GM12878 (cell line): ENCODE data around the gene PRKCE. TPM values are rescaled to one million over a fixed set of nuclear protein-coding genes. Genes with fewer than 3 reads are reported as not detected.

Experiments used
- ATAC-seq: fragments of 200-7000 bp; cut with Tn5 transposase; 3 replicates; pipeline ENCODE4 v1.9.1; 2020; ENCODE audit warnings: mild to moderate bottlenecking, moderate library complexity
- BruUV-seq: library from RNA; stranded (reverse); fragments of 400-500 nt; replicated peaks from 2 replicates; lab custom pipeline; 2021; lab: Mats Ljungman, UMichigan
- CTCF ChIA-PET: fragments of 300-600 bp; sonication (Branson Sonifier 250); formaldehyde crosslinking; extraction: SDS; loops from one replicate; lab custom pipeline; 2021; ENCODE audit warnings: inconsistent platforms; lab: Yijun Ruan, JAX
- POLR2A ChIA-PET: fragments of 350-600 bp; formaldehyde crosslinking; extraction: SDS; loops from one replicate; lab custom pipeline; 2021; ENCODE audit warnings: inconsistent platforms; lab: Charles Lee
- RAD21 ChIA-PET: fragments of 300-600 bp; sonication (Branson Sonifier 250); formaldehyde crosslinking; loops from one replicate; lab custom pipeline; 2023; ENCODE audit warnings: antibody characterized with exemption; ENCODE audit not compliant: unreplicated experiment; lab: Charles Lee
- SMC1A ChIA-PET: fragments of 300-600 bp; sonication (Branson Sonifier 250); formaldehyde crosslinking; loops from one replicate; lab custom pipeline; 2023; ENCODE audit not compliant: unreplicated experiment, uncharacterized antibody; lab: Charles Lee
- DNase-seq: peaks from one replicate; pipeline ENCODE4 v3.0.0-alpha.2; 2011; ENCODE audit warnings: low read depth, low spot score
- FAIRE-seq: peaks from 3 replicates; lab custom pipeline; 2011; peaks lifted over from hg19 to GRCh38; lab: Jason Lieb, UNC
- H2AFZ ChIP-seq: 2 replicates; pipeline ENCODE4 v1.6.0; 2011; ENCODE audit warnings: low read depth, low read length, control low read depth; ENCODE audit not compliant: control insufficient read depth
- H3K27ac ChIP-seq: 2 replicates; pipeline ENCODE4 v1.5.1; 2011; ENCODE audit warnings: control low read depth; ENCODE audit not compliant: control insufficient read depth, insufficient read depth
- H3K27me3 ChIP-seq, 2 experiments: replicated peaks in 1 of 2; 2 replicates each; pipeline versions ENCODE4 v1.6.0 to v1.6.1; 2011; ENCODE audit warnings: low read length in 1 of 2; ENCODE audit not compliant: control insufficient read depth in 2 of 2, insufficient read depth in 2 of 2
- H3K36me3 ChIP-seq, 2 experiments: 2 replicates each; pipeline ENCODE4 v1.5.1; 2011; ENCODE audit warnings: low read length in 1 of 2; ENCODE audit not compliant: control insufficient read depth in 2 of 2, insufficient read depth in 2 of 2
- H3K4me1 ChIP-seq: 2 replicates; pipeline ENCODE4 v1.6.1; 2011; ENCODE audit warnings: mild to moderate bottlenecking, low read length, moderate library complexity, mixed read lengths; ENCODE audit not compliant: control insufficient read depth, insufficient read depth
- H3K4me2 ChIP-seq: 2 replicates; pipeline ENCODE4 v1.6.0; 2011; ENCODE audit warnings: control low read depth; ENCODE audit not compliant: control insufficient read depth, insufficient read depth
- H3K4me3 ChIP-seq: fragments of 200-600 bp; sonication (generic); 2 replicates; pipeline ENCODE4 v1.5.1; 2016
- H3K79me2 ChIP-seq: 2 replicates; pipeline ENCODE4 v1.6.0; 2011; ENCODE audit warnings: low read length; ENCODE audit not compliant: control insufficient read depth, insufficient read depth
- H3K9ac ChIP-seq: 2 replicates; pipeline ENCODE4 v1.8.0; 2011; ENCODE audit warnings: low read length, control low read depth, mixed read lengths; ENCODE audit not compliant: control insufficient read depth, insufficient read depth
- H3K9me3 ChIP-seq: replicated peaks from 3 replicates; pipeline ENCODE4 v1.5.1; 2011; ENCODE audit warnings: mild to moderate bottlenecking, low read length; ENCODE audit not compliant: control insufficient read depth, insufficient read depth
- H4K20me1 ChIP-seq: 2 replicates; pipeline ENCODE4 v1.6.0; 2011; ENCODE audit not compliant: control insufficient read depth, insufficient read depth
- BHLHE40 ChIP-seq, 2 experiments: fragments of 450-650 bp in 1 of 2; IDR thresholded peaks; 2 replicates each; pipeline ENCODE4 v1.6.1; 2011 to 2017; ENCODE audit warnings: low read depth in 2 of 2, borderline replicate concordance in 1 of 2, improper control_type of control experiment in 1 of 2, low read length in 1 of 2, mild to moderate bottlenecking in 1 of 2
- E2F4 ChIP-seq: IDR thresholded peaks from 2 replicates; pipeline ENCODE4 v1.6.1; 2012; ENCODE audit warnings: low read depth, low read length, improper control_type of control experiment
- EP300 ChIP-seq, 2 experiments: fragments of 150-350 bp in 1 of 2; IDR thresholded peaks; 2 replicates each; pipeline ENCODE4 v1.6.1; 2011 to 2012; ENCODE audit warnings: low read depth in 2 of 2, low read length in 2 of 2, borderline replicate concordance in 1 of 2, improper control_type of control experiment in 1 of 2, inconsistent platforms in 1 of 2; ENCODE audit not compliant: control insufficient read depth in 1 of 2
- EZH2 ChIP-seq: IDR thresholded peaks from 2 replicates; pipeline ENCODE4 v1.6.1; 2012; ENCODE audit warnings: low read depth, mild to moderate bottlenecking, control low read depth, inconsistent platforms, low read length, borderline replicate concordance; ENCODE audit not compliant: control insufficient read depth
- IRF5 ChIP-seq: fragments of 450-650 bp; IDR thresholded peaks from 2 replicates; pipeline ENCODE4 v1.6.1; 2017; ENCODE audit warnings: borderline replicate concordance
- MTA3 ChIP-seq: IDR thresholded peaks from 2 replicates; pipeline ENCODE4 v1.6.1; 2012; ENCODE audit warnings: low read length, inconsistent platforms, borderline replicate concordance
- NKRF ChIP-seq: fragments of 450-650 bp; conservative IDR thresholded peaks from 2 replicates; pipeline ENCODE4 v1.6.1; 2017; ENCODE audit warnings: mild to moderate bottlenecking, moderate library complexity
- ZZZ3 ChIP-seq: IDR thresholded peaks from 2 replicates; pipeline ENCODE4 v1.6.1; 2011; ENCODE audit warnings: low read depth; ENCODE audit not compliant: control insufficient read depth, insufficient read length
- WGBS: methylation state at CpG from one replicate; pipeline ENCODE4 v1.1.6; 2016; ENCODE audit warnings: low lambda C conversion rate; ENCODE audit not compliant: insufficient replicate concordance, insufficient coverage; ENCODE audit errors: missing lambda C conversion rate; 5-methylcytosine and 5-hydroxymethylcytosine counted together
- in situ Hi-C: fragments of 300-500 bp; cut with MboI; formaldehyde crosslinking; loops from 9 replicates; pipeline ENCODE4 v1.14.3; 2018; ENCODE audit warnings: mixed read lengths
- intact Hi-C: fragments of 100-400 bp; cut with micrococcal nuclease; formaldehyde crosslinking; loops from one replicate; pipeline ENCODE4 v1.14.2; 2022; ENCODE audit not compliant: unreplicated experiment
- polyA plus RNA-seq, 11 experiments: library from polyadenylated mRNA; depleted of rRNA in 4 of 11; unstranded in 6 of 11; stranded (reverse) in 5 of 11; fragments of >200 nt; fragmentation: Nextera tagmentation in 4 of 11; fragmentation: Illumina TruSeq in 1 of 11; extraction: Ambion mirVana in 4 of 11; extraction: Trizol in 1 of 11; gene quantifications; 1 replicate in 1 of 11; 2 replicates in 10 of 11; pipeline versions ENCODE4 v1.2.1 to v1.2.3, GENCODE V29; 2011 to 2016; ENCODE audit warnings: inconsistent platforms in 2 of 11, missing spikeins in 2 of 11, low read depth in 1 of 11
- total RNA-seq, 4 experiments: library from RNA; depleted of rRNA in 3 of 4; stranded (reverse); fragments of >200 nt in 3 of 4; fragmentation: Illumina TruSeq in 1 of 4; extraction: Trizol in 1 of 4; gene quantifications; 2 replicates each; pipeline versions ENCODE4 v1.2.1 to v1.2.3, GENCODE V29; 2013 to 2021
- TF ChIP-seq, protein P1 (sequence below): fragments of 450-650 bp; formaldehyde crosslinking; IDR thresholded peaks from 2 replicates; pipeline ENCODE4 v1.5.0; 2022; ENCODE audit warnings: mild to moderate bottlenecking, missing genetic modification characterization

Gene PRKCE
- total and polyA plus RNA-seq, 10 of the 15 experiments (the other 5 are each of a cell fraction or from before 2014, with no cell fraction given), result 2.6 to 28.2 (median 11.3) TPM

DNA sequence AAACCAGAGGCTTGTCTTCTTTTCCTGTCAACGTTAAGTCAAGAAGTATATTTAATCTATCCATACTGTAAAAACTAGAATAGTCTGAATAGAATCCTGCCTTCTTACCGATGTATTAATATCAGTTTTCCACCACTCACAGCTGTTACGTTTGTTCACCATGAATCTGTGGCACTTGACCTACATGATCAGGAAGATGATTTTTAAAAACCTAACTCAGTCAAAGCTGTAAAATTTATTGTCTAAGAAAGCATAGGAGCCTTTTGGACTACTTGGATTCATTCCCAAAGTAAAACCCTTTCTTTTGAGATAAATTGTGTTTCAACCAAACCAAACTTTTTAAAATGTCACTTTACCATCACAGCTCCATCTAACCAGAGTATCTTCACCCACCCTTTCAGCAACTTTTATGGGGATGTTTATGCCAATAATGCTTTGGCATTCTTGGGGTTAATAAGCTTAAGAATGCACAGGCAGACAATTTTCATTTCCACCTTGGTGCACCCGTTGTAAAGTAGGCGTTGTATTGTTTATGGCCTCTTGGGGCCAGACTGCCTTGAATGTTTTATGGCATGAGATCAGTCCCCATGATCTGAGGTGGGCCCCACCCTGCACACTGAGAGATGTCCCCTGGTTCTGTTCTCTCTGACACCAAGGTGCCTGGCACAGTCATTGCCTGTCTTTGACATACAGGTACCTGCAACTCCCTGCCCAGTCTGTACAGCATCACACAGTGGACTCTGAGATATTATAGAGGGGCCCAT lies 469.5 kb downstream of the PRKCE start:
- Histone ChIP-seq H4K20me1 (no peaks in the 10 kb centered on the region), H3K36me3 (no peaks in the 10 kb centered on the region; a peak in 1 of 4 replicates), H2AFZ (no peak overlapping the region), H3K4me2 (no peak overlapping the region), H3K9me3 (no peaks in the 10 kb centered on the region), H3K4me1 (no peaks in the 10 kb centered on the region), H3K27ac (no peak overlapping the region), H3K27me3 (no peaks in the 10 kb centered on the region), H3K79me2 (no peaks in the 10 kb centered on the region), H3K4me3 (no peak overlapping the region), H3K9ac (no peak overlapping the region)
- ChIA-PET SMC1A (interaction anchor here (1.7 kb wide), 1 partner anchor 242 kb away, joined by 3 read pairs; no protein-coding TSS in a partner anchor), CTCF (interaction anchor here (1.4 kb wide), 1 partner anchor 13 kb away, joined by 3 read pairs; no protein-coding TSS in a partner anchor), POLR2A (no interaction called here), RAD21 (interaction anchor here (0.7 kb wide), 1 partner anchor 31 kb away, joined by 3 read pairs; no protein-coding TSS in a partner anchor)
- WGBS, result 47% methylated on average over 5 of the region's 5 CpGs
- in situ Hi-C loops, result no loop called here
- DNase-seq, result no peak
- FAIRE-seq, result no peak
- no peak for ATAC-seq
- intact Hi-C loops, result no loop called here
- no TSS peak for BruUV-seq
- TF ChIP-seq E2F4 (no peak), IRF5 (no peak), MTA3 (no peak), ZZZ3 (no peak), EZH2 (no peak), EP300 (IDR thresholded peaks at IDR 0.05; ENCODE audit: borderline replicate concordance in 1 of 2, control insufficient read depth in 1 of 2, low read depth in 2 of 2, low read length in 2 of 2) (no peak), NKRF (no peak), BHLHE40 (IDR thresholded peaks at IDR 0.05; ENCODE audit: borderline replicate concordance in 1 of 2, low read depth in 2 of 2, low read length in 1 of 2) (no peak)
- TF ChIP-seq, protein P1, sequence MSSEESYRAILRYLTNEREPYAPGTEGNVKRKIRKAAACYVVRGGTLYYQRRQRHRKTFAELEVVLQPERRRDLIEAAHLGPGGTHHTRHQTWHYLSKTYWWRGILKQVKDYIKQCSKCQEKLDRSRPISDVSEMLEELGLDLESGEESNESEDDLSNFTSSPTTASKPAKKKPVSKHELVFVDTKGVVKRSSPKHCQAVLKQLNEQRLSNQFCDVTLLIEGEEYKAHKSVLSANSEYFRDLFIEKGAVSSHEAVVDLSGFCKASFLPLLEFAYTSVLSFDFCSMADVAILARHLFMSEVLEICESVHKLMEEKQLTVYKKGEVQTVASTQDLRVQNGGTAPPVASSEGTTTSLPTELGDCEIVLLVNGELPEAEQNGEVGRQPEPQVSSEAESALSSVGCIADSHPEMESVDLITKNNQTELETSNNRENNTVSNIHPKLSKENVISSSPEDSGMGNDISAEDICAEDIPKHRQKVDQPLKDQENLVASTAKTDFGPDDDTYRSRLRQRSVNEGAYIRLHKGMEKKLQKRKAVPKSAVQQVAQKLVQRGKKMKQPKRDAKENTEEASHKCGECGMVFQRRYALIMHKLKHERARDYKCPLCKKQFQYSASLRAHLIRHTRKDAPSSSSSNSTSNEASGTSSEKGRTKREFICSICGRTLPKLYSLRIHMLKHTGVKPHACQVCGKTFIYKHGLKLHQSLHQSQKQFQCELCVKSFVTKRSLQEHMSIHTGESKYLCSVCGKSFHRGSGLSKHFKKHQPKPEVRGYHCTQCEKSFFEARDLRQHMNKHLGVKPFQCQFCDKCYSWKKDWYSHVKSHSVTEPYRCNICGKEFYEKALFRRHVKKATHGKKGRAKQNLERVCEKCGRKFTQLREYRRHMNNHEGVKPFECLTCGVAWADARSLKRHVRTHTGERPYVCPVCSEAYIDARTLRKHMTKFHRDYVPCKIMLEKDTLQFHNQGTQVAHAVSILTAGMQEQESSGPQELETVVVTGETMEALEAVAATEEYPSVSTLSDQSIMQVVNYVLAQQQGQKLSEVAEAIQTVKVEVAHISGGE, result no peak
